Measurements from ENCODE around the gene FARS2.
A peak's percentile ranks its signal among the peaks of the same experiment; 100 is the strongest.

Gene FARS2

DNA sequence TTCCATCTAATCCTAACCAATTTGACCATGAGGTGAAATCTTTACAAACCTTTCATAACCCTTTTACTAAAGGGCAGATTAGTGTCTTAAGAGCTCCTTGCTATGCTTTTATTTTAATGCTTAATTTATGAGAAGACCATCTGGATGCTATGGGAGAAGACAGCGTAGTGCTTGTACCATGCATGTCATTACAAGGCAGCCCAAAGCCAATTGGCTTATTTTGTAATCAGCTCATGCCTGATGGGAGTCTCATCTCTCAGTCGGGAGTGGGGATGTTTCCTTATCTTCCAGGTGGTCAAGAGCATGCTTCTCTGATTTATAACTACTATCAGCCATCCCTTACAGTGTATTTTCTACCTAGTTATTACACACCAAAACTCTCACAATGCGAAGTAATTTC is 304.7 kb downstream of the FARS2 start:
- no peak overlapping the region for H3K4me3 ChIP-seq (ENCODE audit: low read depth, low read length)
- in situ Hi-C loops (cut with HindIII; ENCODE audit: low sequenced_read_pairs) = no loop called here
- DNase-seq (ENCODE audit: low read depth, low spot score) = no peak

DNA sequence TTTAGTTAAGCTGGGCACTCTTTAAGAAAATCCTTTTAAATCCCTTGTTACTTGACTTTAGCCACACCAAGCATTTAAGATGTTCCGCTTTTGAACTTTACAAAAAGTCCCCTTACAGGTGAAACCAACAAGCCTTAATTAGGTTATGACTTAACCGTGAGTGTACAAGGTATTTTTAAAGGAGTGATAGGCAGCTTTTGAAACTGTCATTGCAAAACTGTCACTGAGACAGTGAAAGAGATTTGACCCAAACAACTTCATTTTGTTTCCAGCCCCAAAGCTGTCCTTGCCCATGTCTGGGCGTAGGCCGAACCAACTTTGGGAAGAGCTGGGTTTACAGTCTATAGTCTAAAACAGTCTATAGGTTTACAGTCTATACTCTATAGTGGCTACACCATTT is 305.4 kb downstream of the FARS2 start:
- TF ChIP-seq, protein P1, sequence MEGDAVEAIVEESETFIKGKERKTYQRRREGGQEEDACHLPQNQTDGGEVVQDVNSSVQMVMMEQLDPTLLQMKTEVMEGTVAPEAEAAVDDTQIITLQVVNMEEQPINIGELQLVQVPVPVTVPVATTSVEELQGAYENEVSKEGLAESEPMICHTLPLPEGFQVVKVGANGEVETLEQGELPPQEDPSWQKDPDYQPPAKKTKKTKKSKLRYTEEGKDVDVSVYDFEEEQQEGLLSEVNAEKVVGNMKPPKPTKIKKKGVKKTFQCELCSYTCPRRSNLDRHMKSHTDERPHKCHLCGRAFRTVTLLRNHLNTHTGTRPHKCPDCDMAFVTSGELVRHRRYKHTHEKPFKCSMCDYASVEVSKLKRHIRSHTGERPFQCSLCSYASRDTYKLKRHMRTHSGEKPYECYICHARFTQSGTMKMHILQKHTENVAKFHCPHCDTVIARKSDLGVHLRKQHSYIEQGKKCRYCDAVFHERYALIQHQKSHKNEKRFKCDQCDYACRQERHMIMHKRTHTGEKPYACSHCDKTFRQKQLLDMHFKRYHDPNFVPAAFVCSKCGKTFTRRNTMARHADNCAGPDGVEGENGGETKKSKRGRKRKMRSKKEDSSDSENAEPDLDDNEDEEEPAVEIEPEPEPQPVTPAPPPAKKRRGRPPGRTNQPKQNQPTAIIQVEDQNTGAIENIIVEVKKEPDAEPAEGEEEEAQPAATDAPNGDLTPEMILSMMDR (IDR thresholded peaks at IDR 0.05; ENCODE audit: low read depth, low read length) = no peak

More for the DNA sequence above, 304.7 kb downstream of the FARS2 start:
- TF ChIP-seq, protein P1 (IDR thresholded peaks at IDR 0.05; ENCODE audit: low read depth, low read length) = no peak

DNA sequence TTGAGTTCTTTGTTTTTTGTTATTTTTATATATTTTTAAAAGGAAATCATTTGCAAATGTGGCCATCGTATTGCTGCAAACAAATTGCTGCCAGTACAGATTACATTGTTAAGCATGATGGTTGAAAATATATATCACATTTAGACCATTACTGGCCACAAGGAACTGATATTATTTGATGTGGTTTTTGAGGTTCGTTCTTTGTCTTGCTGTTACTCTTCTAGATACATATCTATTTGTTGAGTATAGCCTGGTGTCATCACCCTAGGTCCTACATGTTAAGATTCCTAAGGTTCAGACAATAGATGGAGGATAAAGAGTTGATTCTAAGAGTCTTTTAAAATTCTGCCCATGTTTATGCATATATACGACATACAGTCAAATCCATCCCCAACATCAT is 306.0 kb downstream of the FARS2 start:
- in situ Hi-C loops (cut with HindIII; ENCODE audit: low sequenced_read_pairs) = no loop called here
- H3K4me3 ChIP-seq (ENCODE audit: low read depth, low read length) = no peak overlapping the region
- TF ChIP-seq, protein P1 (IDR thresholded peaks at IDR 0.05; ENCODE audit: low read depth, low read length) = no peak
- DNase-seq (ENCODE audit: low read depth, low spot score) = no peak

More for the DNA sequence above, 305.4 kb downstream of the FARS2 start:
- no peak overlapping the region for H3K4me3 ChIP-seq (ENCODE audit: low read depth, low read length)
- DNase-seq (ENCODE audit: low read depth, low spot score) = no peak
- in situ Hi-C loops (cut with HindIII; ENCODE audit: low sequenced_read_pairs) = no loop called here

DNA sequence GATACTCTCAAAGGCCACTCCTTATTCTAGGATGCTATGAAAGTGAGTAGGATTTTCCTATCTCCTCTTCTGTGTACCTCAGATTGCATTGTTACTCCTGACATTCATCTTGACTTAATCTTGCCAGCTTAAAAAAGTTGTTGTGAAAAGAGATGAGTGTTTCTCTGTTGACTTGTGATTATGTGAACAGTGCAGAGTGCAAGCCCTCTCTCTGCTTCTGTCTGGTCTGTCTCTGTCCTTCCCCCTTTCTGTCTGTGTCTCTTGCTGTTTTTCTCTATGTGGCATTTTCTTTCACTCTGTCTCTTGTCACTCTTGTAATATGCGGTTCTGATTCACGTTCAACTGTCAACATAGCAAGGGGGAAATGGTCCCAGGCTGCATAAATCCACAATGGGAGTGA is 306.6 kb downstream of the FARS2 start:
- in situ Hi-C loops (cut with HindIII; ENCODE audit: low sequenced_read_pairs) = no loop called here
- TF ChIP-seq, protein P1 (IDR thresholded peaks at IDR 0.05; ENCODE audit: low read depth, low read length) = no peak
- no peak for DNase-seq (ENCODE audit: low read depth, low spot score)

DNA sequence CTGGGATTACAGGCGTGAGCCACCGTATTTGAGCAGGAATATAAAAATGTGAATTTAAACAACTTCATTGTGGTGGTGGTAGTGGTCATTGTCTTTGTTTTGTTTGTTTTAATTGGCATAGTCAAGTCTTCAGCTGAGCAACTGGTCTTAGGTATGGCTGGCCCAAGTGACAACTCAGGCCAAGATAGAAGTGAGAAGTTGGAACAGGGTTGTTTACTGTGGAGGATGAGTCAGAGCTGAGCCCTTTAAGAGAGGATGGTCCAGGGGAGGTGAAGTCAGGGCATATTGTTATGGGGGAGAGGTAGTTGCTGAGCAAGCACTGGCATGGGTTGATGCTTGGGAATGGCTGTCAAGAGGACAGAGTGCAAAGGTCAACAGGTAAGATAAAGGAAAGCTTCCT is 308.2 kb downstream of the FARS2 start:
- H3K4me3 ChIP-seq (ENCODE audit: low read depth, low read length) = no peak overlapping the region
- in situ Hi-C loops (cut with HindIII; ENCODE audit: low sequenced_read_pairs) = no loop called here
- TF ChIP-seq, protein P1 (IDR thresholded peaks at IDR 0.05; ENCODE audit: low read depth, low read length) = no peak
- peak; percentile 29 for DNase-seq (ENCODE audit: low read depth, low spot score)

More for the DNA sequence above, 306.6 kb downstream of the FARS2 start:
- no peak overlapping the region for H3K4me3 ChIP-seq (ENCODE audit: low read depth, low read length)

DNA sequence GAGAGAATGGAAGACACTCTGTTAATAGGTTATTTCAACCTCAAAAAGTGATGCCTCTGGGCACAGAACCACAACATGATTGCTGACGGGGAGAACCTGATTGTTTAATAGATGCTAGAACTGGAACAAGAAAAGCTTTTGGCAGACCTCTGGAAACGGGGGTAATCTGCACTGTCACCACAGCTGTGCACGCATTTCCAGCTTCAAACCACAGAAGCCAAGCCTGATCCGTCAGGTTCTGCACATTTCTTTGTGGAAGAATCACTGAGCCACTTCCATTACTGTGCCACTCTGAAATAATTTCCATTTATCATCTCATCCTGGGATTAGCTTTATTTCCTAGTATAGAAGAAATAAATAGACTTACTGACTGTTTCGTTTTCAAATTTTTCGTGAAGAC is 309.3 kb downstream of the FARS2 start:
- no peak for DNase-seq (ENCODE audit: low read depth, low spot score)
- TF ChIP-seq, protein P1 (IDR thresholded peaks at IDR 0.05; ENCODE audit: low read depth, low read length) = no peak
- no peak overlapping the region for H3K4me3 ChIP-seq (ENCODE audit: low read depth, low read length)
- in situ Hi-C loops (cut with HindIII; ENCODE audit: low sequenced_read_pairs) = no loop called here

All from astrocyte of the spinal cord (primary cell).